HEK293 (cell line): ENCODE data around the gene MSI2.

ENCODE experiments used
- KLF16 ChIP-seq: fragments of 450-650 bp; formaldehyde crosslinking; IDR thresholded peaks from 2 replicates; pipeline ENCODE4 v1.5.1; 2017; ENCODE audit warnings: missing biosample characterization, missing genetic modification characterization
- YY1 ChIP-seq: fragments of 450-650 bp; formaldehyde crosslinking; IDR thresholded peaks from 2 replicates; pipeline ENCODE4 v1.5.1; 2018; ENCODE audit warnings: missing biosample characterization, missing genetic modification characterization
- ZNF174 ChIP-seq: fragments of 450-650 bp; formaldehyde crosslinking; IDR thresholded peaks from 2 replicates; pipeline ENCODE4 v1.5.0; 2017; ENCODE audit warnings: missing biosample characterization, mild to moderate bottlenecking, missing genetic modification characterization
- ZNF221 ChIP-seq: fragments of 450-650 bp; formaldehyde crosslinking; IDR thresholded peaks from 2 replicates; pipeline ENCODE4 v1.5.1; 2017; ENCODE audit warnings: missing biosample characterization, missing genetic modification characterization, borderline replicate concordance
- ZSCAN16 ChIP-seq: fragments of 450-650 bp; formaldehyde crosslinking; IDR thresholded peaks from 2 replicates; pipeline ENCODE4 v1.5.1; 2016; ENCODE audit warnings: missing biosample characterization, missing genetic modification characterization
- TF ChIP-seq, protein P1 (sequence below): fragments of 450-650 bp; formaldehyde crosslinking; IDR thresholded peaks from 2 replicates; pipeline ENCODE4 v1.5.1; 2016; ENCODE audit warnings: missing biosample characterization, missing genetic modification characterization

DNA sequence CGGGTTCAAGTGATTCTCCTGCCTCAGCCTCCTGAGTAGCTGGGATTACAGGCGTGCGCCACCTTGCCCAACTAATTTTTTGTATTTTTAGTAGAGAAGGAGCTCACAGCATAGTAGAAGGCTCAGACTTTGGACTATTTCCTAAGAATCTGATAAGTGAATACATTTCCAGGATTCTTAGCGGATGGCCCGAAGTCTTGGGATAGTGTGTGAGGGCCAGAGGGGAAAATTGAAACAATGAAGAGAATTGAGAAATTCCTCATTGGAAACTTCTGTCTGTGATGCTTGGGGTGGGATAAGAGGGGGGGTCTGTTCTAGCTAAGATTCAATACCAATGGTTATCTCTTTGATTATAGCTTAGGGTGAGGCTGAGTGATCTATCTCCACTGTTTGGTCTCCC, 183.3 kb downstream of the MSI2 start:
- TF ChIP-seq ZSCAN16 (tag by site-specific recombination), result no peak
- TF ChIP-seq ZNF174 (tag by site-specific recombination), result no peak
- TF ChIP-seq, protein P1, sequence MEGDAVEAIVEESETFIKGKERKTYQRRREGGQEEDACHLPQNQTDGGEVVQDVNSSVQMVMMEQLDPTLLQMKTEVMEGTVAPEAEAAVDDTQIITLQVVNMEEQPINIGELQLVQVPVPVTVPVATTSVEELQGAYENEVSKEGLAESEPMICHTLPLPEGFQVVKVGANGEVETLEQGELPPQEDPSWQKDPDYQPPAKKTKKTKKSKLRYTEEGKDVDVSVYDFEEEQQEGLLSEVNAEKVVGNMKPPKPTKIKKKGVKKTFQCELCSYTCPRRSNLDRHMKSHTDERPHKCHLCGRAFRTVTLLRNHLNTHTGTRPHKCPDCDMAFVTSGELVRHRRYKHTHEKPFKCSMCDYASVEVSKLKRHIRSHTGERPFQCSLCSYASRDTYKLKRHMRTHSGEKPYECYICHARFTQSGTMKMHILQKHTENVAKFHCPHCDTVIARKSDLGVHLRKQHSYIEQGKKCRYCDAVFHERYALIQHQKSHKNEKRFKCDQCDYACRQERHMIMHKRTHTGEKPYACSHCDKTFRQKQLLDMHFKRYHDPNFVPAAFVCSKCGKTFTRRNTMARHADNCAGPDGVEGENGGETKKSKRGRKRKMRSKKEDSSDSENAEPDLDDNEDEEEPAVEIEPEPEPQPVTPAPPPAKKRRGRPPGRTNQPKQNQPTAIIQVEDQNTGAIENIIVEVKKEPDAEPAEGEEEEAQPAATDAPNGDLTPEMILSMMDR (tag by site-specific recombination), result no peak
- no peak for TF ChIP-seq YY1 (tag by site-specific recombination)
- TF ChIP-seq KLF16 (tag by site-specific recombination), result no peak
- TF ChIP-seq ZNF221, result no peak
